GM12892 (cell line): Measurements from ENCODE around the gene CTNNA3.
"Not testable (repeated sequence)": the region's sequence is repeated elsewhere in the genome, so short reads cannot be mapped to it uniquely, and the experiment has no call there.

Source experiments
- DNase-seq: peaks from one replicate; pipeline ENCODE4 v3.0.0; 2011; ENCODE audit not compliant: insufficient read length
- FAIRE-seq: peaks from 2 replicates; lab custom pipeline; 2011; peaks lifted over from hg19 to GRCh38; lab: Jason Lieb, UNC
- POLR2A ChIP-seq: IDR thresholded peaks from 2 replicates; pipeline ENCODE4 v1.6.1; 2011; ENCODE audit warnings: low read depth, low read length, control low read depth
- POLR2AphosphoS5 ChIP-seq: IDR thresholded peaks from 2 replicates; pipeline ENCODE4 v1.6.1; 2011; ENCODE audit warnings: low read depth, low read length, control low read depth
- TAF1 ChIP-seq: IDR thresholded peaks from 2 replicates; pipeline ENCODE4 v1.6.1; 2011; ENCODE audit warnings: low read depth, mild to moderate bottlenecking, control low read depth, low read length, borderline replicate concordance

The CTNNA3 gene

GRCh38 chr10:67573484-67573883 lies 122.5 kb downstream of the CTNNA3 start:
- FAIRE-seq (no peak), DNase-seq (no peak)
- TF ChIP-seq POLR2A (no peak), POLR2AphosphoS5 (no peak), TAF1 (no peak)

GRCh38 chr10:67571503-67571902 lies 124.5 kb downstream of the CTNNA3 start:
- TF ChIP-seq TAF1 (no peak), POLR2AphosphoS5 (no peak)
- DNase-seq = no peak
- FAIRE-seq = no peak

- not testable (repeated sequence) for DNase-seq, FAIRE-seq
These were observed 137.7 kb downstream of the CTNNA3 start for GRCh38 chr10:67558311-67558710.

GRCh38 chr10:67553254-67553653 lies 142.7 kb downstream of the CTNNA3 start:
- TF ChIP-seq POLR2AphosphoS5 (no peak), TAF1 (no peak), POLR2A (no peak)
- FAIRE-seq = no peak

GRCh38 chr10:67550838-67551402 lies 145.1 kb downstream of the CTNNA3 start:
- TF ChIP-seq TAF1 = no peak
- no peak for TF ChIP-seq POLR2AphosphoS5
- TF ChIP-seq POLR2A = no peak
- DNase-seq = no peak
- FAIRE-seq = no peak

More at GRCh38 chr10:67553254-67553653, 142.7 kb downstream of the CTNNA3 start:
- no peak for DNase-seq

- DNase-seq (no peak), FAIRE-seq (no peak)
- TF ChIP-seq POLR2A (no peak), TAF1 (no peak), POLR2AphosphoS5 (no peak)
These were observed 145.9 kb downstream of the CTNNA3 start for GRCh38 chr10:67550046-67550445.

- DNase-seq = no peak
- no peak for TF ChIP-seq POLR2AphosphoS5
- no peak for FAIRE-seq
These were observed 146.6 kb downstream of the CTNNA3 start for GRCh38 chr10:67549390-67549789.

GRCh38 chr10:67541411-67541810 lies 154.6 kb downstream of the CTNNA3 start:
- DNase-seq (no peak), FAIRE-seq (no peak)
- TF ChIP-seq POLR2A (no peak), TAF1 (no peak), POLR2AphosphoS5 (no peak)

- TF ChIP-seq POLR2A (no peak), POLR2AphosphoS5 (no peak)
- DNase-seq (no peak), FAIRE-seq (no peak)
These were observed 156.7 kb downstream of the CTNNA3 start for GRCh38 chr10:67539312-67539711.

- no peak for DNase-seq
- TF ChIP-seq POLR2A (no peak), TAF1 (no peak), POLR2AphosphoS5 (no peak)
- FAIRE-seq = no peak
These were observed 158.1 kb downstream of the CTNNA3 start for GRCh38 chr10:67537906-67538305.

- TF ChIP-seq POLR2AphosphoS5 = no peak
- no peak for TF ChIP-seq POLR2A
- no peak for TF ChIP-seq TAF1
- no peak for DNase-seq
- FAIRE-seq = no peak
These were observed 162.6 kb downstream of the CTNNA3 start for GRCh38 chr10:67533376-67533775.

- FAIRE-seq, DNase-seq: not testable (repeated sequence)
These were observed 165.0 kb downstream of the CTNNA3 start for GRCh38 chr10:67530990-67531389.

GRCh38 chr10:67527351-67527750 lies 168.6 kb downstream of the CTNNA3 start:
- DNase-seq (no peak), FAIRE-seq (no peak)
- TF ChIP-seq POLR2AphosphoS5 = no peak
- no peak for TF ChIP-seq TAF1
- no peak for TF ChIP-seq POLR2A
